Measurements from ENCODE around the gene CTSW. TPM values are rescaled to one million over a fixed set of nuclear protein-coding genes. Genes with fewer than 3 reads are reported as not detected.

Gene CTSW
- polyA plus RNA-seq, 3 donors, result 0.71 to 1.3 (median 0.78) TPM

- peak overlapping the region in 1 of 2 donors; percentile 85 for H3K27ac ChIP-seq (ENCODE audit: low read depth in 1 of 2, low read length in 2 of 2)
- peak overlapping the region; percentile 99 for H3K4me2 ChIP-seq (replicated peaks; ENCODE audit: extremely low read depth, low read length, poor library complexity, severe bottlenecking)
- intact Hi-C loops (cut with micrococcal nuclease), result no loop called here
- H3K4me3 Mint-ChIP-seq, result peak overlapping the region; percentile 37 to 51
- H3K36me3 ChIP-seq (replicated peaks in 1 of 2; ENCODE audit: control insufficient read depth in 1 of 2, insufficient read depth in 2 of 2, low read length in 2 of 2), result peaks cover 2 to 5% of the 10 kb centered on the region in 2 donors
- peaks cover 12 to 15% of the 10 kb centered on the region in 2 donors for H3K36me3 Mint-ChIP-seq
- DNase-seq, result no peak
- no peaks in the 10 kb centered on the region for H3K9me3 ChIP-seq (replicated peaks in 1 of 2; ENCODE audit: control insufficient read depth in 1 of 2, insufficient read depth in 1 of 2, low read length in 2 of 2)
- peaks cover 10% of the 10 kb centered on the region for H4K20me1 ChIP-seq (ENCODE audit: insufficient read depth, low read length)
- H3K27me3 ChIP-seq (ENCODE audit: control insufficient read depth in 2 of 2, insufficient read depth in 2 of 2, low read length in 2 of 2), result no peaks in the 10 kb centered on the region
- H3K27ac Mint-ChIP-seq, result peak overlapping the region in 4 of 7 donors; percentile 28 to 82 (median 40)
- H3K9ac ChIP-seq (ENCODE audit: insufficient read depth, low read length, poor library complexity, severe bottlenecking), result no peak overlapping the region
- TF ChIP-seq CTCF (IDR thresholded peaks at IDR 0.05), result no peak
- H2AFZ ChIP-seq (ENCODE audit: insufficient read depth, low read depth, low read length, poor library complexity, severe bottlenecking), result no peak overlapping the region
- H3K79me2 ChIP-seq (ENCODE audit: insufficient read depth, low read length), result peaks cover 38% of the 10 kb centered on the region
- peaks cover 55% of the 10 kb centered on the region for H3K4me1 Mint-ChIP-seq
- H3K9me3 Mint-ChIP-seq, result no peaks in the 10 kb centered on the region
- WGBS (ENCODE audit: insufficient coverage), result 100% methylated on average over 2 of the region's 3 CpGs
- H3K4me3 ChIP-seq (replicated peaks in 1 of 3; ENCODE audit: low read depth in 2 of 3, low read length in 3 of 3), result peak overlapping the region in 1 of 3 experiments; percentile 99
- peaks cover 0 to 2% (median 0%) of the 10 kb centered on the region in 3 donors for H3K27me3 Mint-ChIP-seq (ENCODE audit: low read depth in 3 of 3)
- peaks cover 58 to 64% of the 10 kb centered on the region in 2 donors for H3K4me1 ChIP-seq (ENCODE audit: control insufficient read depth in 1 of 2, insufficient read depth in 2 of 2, low read length in 2 of 2)
These were observed 37.4 kb downstream of the CTSW start for GRCh38 chr11:65917077-65917433.

- intact Hi-C loops (cut with micrococcal nuclease), result loop anchor here in 1 of 2 donors (2.0 kb wide), 1 partner anchor 17 kb away; the partner anchor contains the start of gene FOSL1
- H3K27me3 ChIP-seq (ENCODE audit: control insufficient read depth in 2 of 2, insufficient read depth in 2 of 2, low read length in 2 of 2), result no peaks in the 10 kb centered on the region
- DNase-seq, result no peak
- H3K4me1 ChIP-seq (ENCODE audit: control insufficient read depth in 1 of 2, insufficient read depth in 2 of 2, low read length in 2 of 2), result peaks cover 58 to 63% of the 10 kb centered on the region in 2 donors
- H3K4me3 ChIP-seq (replicated peaks in 1 of 3; ENCODE audit: low read depth in 2 of 3, low read length in 3 of 3), result peak overlapping the region; percentile 93 to 99 (median 98)
- peaks cover 5 to 10% of the 10 kb centered on the region in 2 donors for H3K36me3 ChIP-seq (replicated peaks in 1 of 2; ENCODE audit: control insufficient read depth in 1 of 2, insufficient read depth in 2 of 2, low read length in 2 of 2)
- Mint-ChIP-seq H3K9me3 (no peaks in the 10 kb centered on the region), H3K36me3 (peaks cover 18 to 20% of the 10 kb centered on the region in 2 donors), H3K27ac (peak overlapping the region in 6 of 7 donors; percentile 8 to 93 (median 86)), H3K27me3 (ENCODE audit: low read depth in 3 of 3) (peaks cover 0 to 2% (median 0%) of the 10 kb centered on the region in 3 donors), H3K4me3 (peak overlapping the region; percentile 83 to 86), H3K4me1 (peaks cover 58% of the 10 kb centered on the region)
- H2AFZ ChIP-seq (ENCODE audit: insufficient read depth, low read depth, low read length, poor library complexity, severe bottlenecking), result no peak overlapping the region
- H3K9ac ChIP-seq (ENCODE audit: insufficient read depth, low read length, poor library complexity, severe bottlenecking), result peak overlapping the region; percentile 94
- peaks cover 38% of the 10 kb centered on the region for H3K79me2 ChIP-seq (ENCODE audit: insufficient read depth, low read length)
- peaks cover 10% of the 10 kb centered on the region for H4K20me1 ChIP-seq (ENCODE audit: insufficient read depth, low read length)
- peak overlapping the region; percentile 99 for H3K4me2 ChIP-seq (replicated peaks; ENCODE audit: extremely low read depth, low read length, poor library complexity, severe bottlenecking)
- no peaks in the 10 kb centered on the region for H3K9me3 ChIP-seq (replicated peaks in 1 of 2; ENCODE audit: control insufficient read depth in 1 of 2, insufficient read depth in 1 of 2, low read length in 2 of 2)
- peak overlapping the region in 1 of 2 donors; percentile 94 for H3K27ac ChIP-seq (ENCODE audit: low read depth in 1 of 2, low read length in 2 of 2)
- 97% methylated on average over 26 of the region's 35 CpGs for WGBS (ENCODE audit: insufficient coverage)
- TF ChIP-seq CTCF (IDR thresholded peaks at IDR 0.05), result no peak
These were observed 38.0 kb downstream of the CTSW start for GRCh38 chr11:65917434-65918210.
